ENCODE data around the gene SKAP1.

SKAP1 gene

DNA sequence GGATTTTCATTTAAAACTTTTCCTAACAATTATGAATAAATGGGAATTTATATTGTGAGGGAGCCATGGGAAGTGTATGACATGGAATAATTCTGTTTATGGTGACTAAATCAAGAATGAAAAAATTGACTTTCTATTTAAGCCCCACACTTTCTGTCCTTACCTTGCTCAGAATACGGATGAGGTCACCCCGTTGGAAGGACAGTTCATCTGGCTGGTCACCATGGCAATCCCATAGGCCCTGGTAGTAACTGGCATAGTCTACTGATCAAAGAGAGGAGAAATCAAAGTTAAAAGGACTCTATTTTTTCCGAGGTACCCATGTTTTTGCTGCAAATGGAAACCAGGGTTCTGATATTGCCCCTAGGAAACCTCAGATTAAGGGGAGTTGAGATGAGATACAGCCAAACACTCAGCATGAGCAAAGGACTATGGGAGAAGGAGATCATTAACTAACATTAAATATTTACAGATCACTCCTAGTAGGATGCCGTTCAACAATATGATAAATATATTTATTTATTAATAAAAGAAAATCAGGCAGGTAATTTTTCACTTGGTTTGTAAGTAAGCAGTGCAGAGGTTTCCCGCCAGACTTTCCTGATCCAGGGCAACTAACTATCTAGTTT, 267.6 kb downstream of the SKAP1 start:
- H3K79me1 ChIP-seq (ENCODE audit: low read depth, low read length), result no peaks in the 10 kb centered on the region
- H4K91ac ChIP-seq (ENCODE audit: low read depth, low read length, poor library complexity), result no peak overlapping the region
- H2BK15ac ChIP-seq (ENCODE audit: low read length), result no peak overlapping the region
- H2BK12ac ChIP-seq (ENCODE audit: low read length), result no peak overlapping the region
- H2AFZ ChIP-seq (ENCODE audit: low read length), result no peak overlapping the region
- no peak overlapping the region for H3K14ac ChIP-seq (ENCODE audit: low read length)
- no peak overlapping the region for H3K4me2 ChIP-seq (ENCODE audit: insufficient read depth, low read length, poor library complexity, severe bottlenecking)
- no peak overlapping the region for H2BK120ac ChIP-seq (ENCODE audit: low read depth, low read length)
- no peaks in the 10 kb centered on the region for H3K9me3 ChIP-seq (replicated peaks in 1 of 2; ENCODE audit: control insufficient read depth in 2 of 2, insufficient read depth in 1 of 2, low read depth in 1 of 2, low read length in 2 of 2)
- H3K36me3 ChIP-seq (replicated peaks in 1 of 2; ENCODE audit: control insufficient read depth in 2 of 2, insufficient read depth in 2 of 2, low read length in 2 of 2), result no peaks in the 10 kb centered on the region
- no peak overlapping the region for H3K27ac ChIP-seq (replicated peaks; ENCODE audit: low read length)
- peaks cover 0 to 1% of the 10 kb centered on the region in 2 donors for H3K4me1 ChIP-seq (ENCODE audit: control insufficient read depth in 2 of 2, insufficient read depth in 1 of 2, low read depth in 1 of 2, low read length in 2 of 2)
- no peak overlapping the region for H3K23ac ChIP-seq (ENCODE audit: low read depth, low read length, poor library complexity)
- H3K9ac ChIP-seq (ENCODE audit: low read depth, low read length, poor library complexity), result no peak overlapping the region
- no peak overlapping the region for H3K18ac ChIP-seq (ENCODE audit: low read length)
- no CpG with 5 or more reads among the region's 5 CpGs for WGBS, 2 donors (ENCODE audit: extremely low coverage in 2 of 2, insufficient read length in 2 of 2, insufficient replicate concordance in 1 of 2)
- no peak overlapping the region for H4K8ac ChIP-seq (ENCODE audit: low read depth, low read length)
- DNase-seq (ENCODE audit: low spot score), result no peak
- no peak overlapping the region for H3K4ac ChIP-seq (ENCODE audit: low read length)
- H3K4me3 ChIP-seq (ENCODE audit: low read length in 2 of 2), result no peak overlapping the region
- no peak overlapping the region for H2AK5ac ChIP-seq (ENCODE audit: low read depth, low read length)
- H2BK5ac ChIP-seq (ENCODE audit: low read length), result no peak overlapping the region
- H3K27me3 ChIP-seq (ENCODE audit: control insufficient read depth in 3 of 3, insufficient read depth in 3 of 3, low read depth in 1 of 3, low read length in 3 of 3), result peaks cover 0 to 57% (median 0%) of the 10 kb centered on the region in 3 experiments

- no peak overlapping the region for H3K4me2 ChIP-seq (ENCODE audit: insufficient read depth, low read length, poor library complexity, severe bottlenecking)
- no peak overlapping the region for H4K8ac ChIP-seq (ENCODE audit: low read depth, low read length)
- no peak overlapping the region for H2AK5ac ChIP-seq (ENCODE audit: low read depth, low read length)
- H3K36me3 ChIP-seq (replicated peaks in 1 of 2; ENCODE audit: control insufficient read depth in 2 of 2, insufficient read depth in 2 of 2, low read length in 2 of 2), result no peaks in the 10 kb centered on the region
- no peak overlapping the region for H2BK12ac ChIP-seq (ENCODE audit: low read length)
- H3K79me1 ChIP-seq (ENCODE audit: low read depth, low read length), result no peaks in the 10 kb centered on the region
- no peak overlapping the region for H2BK15ac ChIP-seq (ENCODE audit: low read length)
- H2BK120ac ChIP-seq (ENCODE audit: low read depth, low read length), result no peak overlapping the region
- no peak overlapping the region for H3K23ac ChIP-seq (ENCODE audit: low read depth, low read length, poor library complexity)
- H2BK5ac ChIP-seq (ENCODE audit: low read length), result no peak overlapping the region
- no peaks in the 10 kb centered on the region for H3K9me3 ChIP-seq (replicated peaks in 1 of 2; ENCODE audit: control insufficient read depth in 2 of 2, insufficient read depth in 1 of 2, low read depth in 1 of 2, low read length in 2 of 2)
- no peak overlapping the region for H3K18ac ChIP-seq (ENCODE audit: low read length)
- WGBS, 2 donors (ENCODE audit: extremely low coverage in 2 of 2, insufficient read length in 2 of 2, insufficient replicate concordance in 1 of 2), result no CpG with 5 or more reads among the region's 4 CpGs
- H3K27ac ChIP-seq (replicated peaks; ENCODE audit: low read length), result no peak overlapping the region
- no peak overlapping the region for H2AFZ ChIP-seq (ENCODE audit: low read length)
- H3K27me3 ChIP-seq (ENCODE audit: control insufficient read depth in 3 of 3, insufficient read depth in 3 of 3, low read depth in 1 of 3, low read length in 3 of 3), result peaks cover 0 to 54% (median 0%) of the 10 kb centered on the region in 3 experiments
- H4K91ac ChIP-seq (ENCODE audit: low read depth, low read length, poor library complexity), result no peak overlapping the region
- H3K4me1 ChIP-seq (ENCODE audit: control insufficient read depth in 2 of 2, insufficient read depth in 1 of 2, low read depth in 1 of 2, low read length in 2 of 2), result peaks cover 0 to 3% of the 10 kb centered on the region in 2 donors
- no peak overlapping the region for H3K4ac ChIP-seq (ENCODE audit: low read length)
- no peak for DNase-seq (ENCODE audit: low spot score)
- no peak overlapping the region for H3K9ac ChIP-seq (ENCODE audit: low read depth, low read length, poor library complexity)
- H3K14ac ChIP-seq (ENCODE audit: low read length), result no peak overlapping the region
- H3K4me3 ChIP-seq (ENCODE audit: low read length in 2 of 2), result no peak overlapping the region
Observed at GRCh38 chr17:48161127-48161905, 268.7 kb downstream of the SKAP1 start.

DNA sequence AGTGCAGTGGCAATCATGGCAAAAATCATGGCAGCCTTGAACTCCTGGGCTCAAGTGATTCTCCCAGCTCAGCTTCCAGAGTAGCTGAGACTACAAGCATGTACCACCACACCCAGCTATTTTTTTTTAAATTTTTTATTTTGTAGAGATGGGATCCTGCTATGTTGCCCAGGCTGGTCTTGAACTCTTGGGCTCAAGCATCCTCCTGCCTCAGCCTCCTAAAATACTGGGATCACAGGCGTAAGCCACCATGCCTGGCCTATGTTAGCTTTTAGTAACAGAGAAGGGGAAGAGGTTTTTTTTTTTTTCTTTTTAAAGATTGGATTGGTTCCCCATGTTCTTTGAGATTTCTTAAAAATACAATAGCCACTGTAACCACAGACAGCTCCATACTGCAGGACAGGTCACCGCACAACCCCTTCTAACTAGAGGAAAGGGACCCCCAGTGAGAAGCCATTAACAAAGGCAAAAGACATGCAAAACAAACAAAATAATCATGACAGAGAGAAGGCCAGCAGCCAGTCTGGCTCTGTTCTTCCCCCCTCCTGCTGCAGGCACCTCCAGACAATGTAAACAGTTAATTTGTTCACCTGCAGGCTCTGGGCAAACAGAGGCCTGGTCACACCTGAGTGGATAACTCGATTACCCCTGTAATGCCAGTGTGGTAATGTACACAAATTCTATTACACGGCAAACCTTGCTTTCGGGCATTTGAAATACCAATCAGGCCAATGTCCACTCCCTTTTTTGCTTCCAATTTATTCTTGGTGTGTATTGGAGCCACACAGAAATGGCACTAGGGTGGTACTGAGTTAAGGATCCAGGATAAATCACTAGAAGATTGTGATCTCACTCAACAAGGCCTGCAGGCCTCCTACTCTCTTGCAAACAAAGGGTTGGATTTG, 269.6 kb downstream of the SKAP1 start:
- Histone ChIP-seq H3K4me2 (ENCODE audit: insufficient read depth, low read length, poor library complexity, severe bottlenecking) (no peak overlapping the region), H3K79me1 (ENCODE audit: low read depth, low read length) (no peaks in the 10 kb centered on the region), H3K9ac (ENCODE audit: low read depth, low read length, poor library complexity) (no peak overlapping the region), H2BK5ac (ENCODE audit: low read length) (no peak overlapping the region), H3K9me3 (replicated peaks in 1 of 2; ENCODE audit: control insufficient read depth in 2 of 2, insufficient read depth in 1 of 2, low read depth in 1 of 2, low read length in 2 of 2) (no peaks in the 10 kb centered on the region), H3K27ac (replicated peaks; ENCODE audit: low read length) (no peak overlapping the region), H2BK12ac (ENCODE audit: low read length) (no peak overlapping the region), H3K18ac (ENCODE audit: low read length) (no peak overlapping the region), H3K36me3 (replicated peaks in 1 of 2; ENCODE audit: control insufficient read depth in 2 of 2, insufficient read depth in 2 of 2, low read length in 2 of 2) (no peaks in the 10 kb centered on the region), H2BK15ac (ENCODE audit: low read length) (no peak overlapping the region), H3K4me3 (ENCODE audit: low read length in 2 of 2) (no peak overlapping the region), H3K23ac (ENCODE audit: low read depth, low read length, poor library complexity) (no peak overlapping the region), H4K91ac (ENCODE audit: low read depth, low read length, poor library complexity) (no peak overlapping the region), H2BK120ac (ENCODE audit: low read depth, low read length) (no peak overlapping the region), H4K8ac (ENCODE audit: low read depth, low read length) (no peak overlapping the region), H3K4me1 (ENCODE audit: control insufficient read depth in 2 of 2, insufficient read depth in 1 of 2, low read depth in 1 of 2, low read length in 2 of 2) (peaks cover 0 to 7% of the 10 kb centered on the region in 2 donors), H2AFZ (ENCODE audit: low read length) (no peak overlapping the region), H3K27me3 (ENCODE audit: control insufficient read depth in 3 of 3, insufficient read depth in 3 of 3, low read depth in 1 of 3, low read length in 3 of 3) (peaks cover 0 to 56% (median 0%) of the 10 kb centered on the region in 3 experiments), H3K4ac (ENCODE audit: low read length) (no peak overlapping the region), H2AK5ac (ENCODE audit: low read depth, low read length) (no peak overlapping the region), H3K14ac (ENCODE audit: low read length) (no peak overlapping the region)
- no CpG with 5 or more reads among the region's 5 CpGs for WGBS, 2 donors (ENCODE audit: extremely low coverage in 2 of 2, insufficient read length in 2 of 2, insufficient replicate concordance in 1 of 2)
- no peak for DNase-seq (ENCODE audit: low spot score)
